ENCODE results near the gene TBRG4.

TBRG4 gene

GRCh38 chr7:45158471-45158870 is 47.0 kb upstream of the TBRG4 start:
- no peak overlapping the region for H3K27ac ChIP-seq (ENCODE audit: extremely low read depth, low read depth, low read length)
- H3K4me1 ChIP-seq (ENCODE audit: control insufficient read depth, insufficient read depth, low read length) = no peaks in the 10 kb centered on the region; the same call in 1 of the 2 replicates
- no peak overlapping the region for H3K4me3 ChIP-seq (ENCODE audit: low read depth, low read length)
- no peaks in the 10 kb centered on the region for H3K36me3 ChIP-seq (ENCODE audit: control insufficient read depth in 2 of 2, insufficient read depth in 1 of 2, low read length in 2 of 2)
- ChIA-PET POLR2A (no interaction called here), CTCF (interaction anchor here (0.7 to 0.8 kb wide), 2 partner anchors 14 to 102 kb away, joined by 3 read pairs; no protein-coding TSS in a partner anchor)
- no peaks in the 10 kb centered on the region for H3K9me3 ChIP-seq (ENCODE audit: control insufficient read depth, insufficient read depth, low read depth, low read length)
- no peak for TF ChIP-seq PRDM2 (tag by site-specific recombination; IDR thresholded peaks at IDR 0.05; ENCODE audit: borderline replicate concordance)
- no peak for TF ChIP-seq ZNF214 (tag by site-specific recombination; IDR thresholded peaks at IDR 0.05; ENCODE audit: borderline replicate concordance)
- no peak for TF ChIP-seq ZNF596 (tag by site-specific recombination; IDR thresholded peaks at IDR 0.05)
- no peak for TF ChIP-seq IKZF3 (tag by site-specific recombination; IDR thresholded peaks at IDR 0.05)
- no peak for TF ChIP-seq ZFP69B (tag by site-specific recombination; IDR thresholded peaks at IDR 0.05)
- TF ChIP-seq ZSCAN30 (tag by site-specific recombination; IDR thresholded peaks at IDR 0.05) = no peak
- TF ChIP-seq ZNF16 (tag by site-specific recombination; IDR thresholded peaks at IDR 0.05; ENCODE audit: low read depth) = no peak

- H3K27ac ChIP-seq (ENCODE audit: extremely low read depth, low read depth, low read length) = no peak within 1 kb of the TSS
- no peak for TF ChIP-seq ZNF701 (tag by site-specific recombination; IDR thresholded peaks at IDR 0.05)
- no peaks in the 10 kb centered on the region for H3K36me3 ChIP-seq (ENCODE audit: control insufficient read depth in 2 of 2, insufficient read depth in 1 of 2, low read length in 2 of 2)
- ChIA-PET POLR2A (interaction anchor here (0.6 kb wide), 1 partner anchor 158 kb away, joined by 3 read pairs; no protein-coding TSS in a partner anchor), CTCF (interaction anchor here (0.5 to 3.8 kb wide), 3 partner anchors 102 to 1194 kb away, joined by 3 to 35 read pairs (median 6); no protein-coding TSS in a partner anchor)
- no peak within 1 kb of the TSS for H3K4me3 ChIP-seq (ENCODE audit: low read depth, low read length)
- no peaks in the 10 kb centered on the region for H3K9me3 ChIP-seq (ENCODE audit: control insufficient read depth, insufficient read depth, low read depth, low read length)
- H3K4me1 ChIP-seq (ENCODE audit: control insufficient read depth, insufficient read depth, low read length) = no peaks in the 10 kb centered on the region; the same call in 1 of the 2 replicates
Observed at GRCh38 chr7:45157653-45158401, 46.3 kb upstream of the TBRG4 start, which contains the start of gene RAMP3. TSS of gene RAMP3 (plus strand) at chr7:45157791. CDS start at chr7:45157829, 38 bp downstream.

- CTCF ChIA-PET = interaction anchor here (0.5 to 3.8 kb wide), 2 partner anchors 103 to 1195 kb away, joined by 6 to 35 read pairs; no protein-coding TSS in a partner anchor
- no peaks in the 10 kb centered on the region for H3K36me3 ChIP-seq (ENCODE audit: control insufficient read depth in 2 of 2, insufficient read depth in 1 of 2, low read length in 2 of 2)
- POLR2A ChIA-PET = no interaction called here
- no peak overlapping the region for H3K4me3 ChIP-seq (ENCODE audit: low read depth, low read length)
- H3K27ac ChIP-seq (ENCODE audit: extremely low read depth, low read depth, low read length) = no peak overlapping the region
- no peaks in the 10 kb centered on the region for H3K9me3 ChIP-seq (ENCODE audit: control insufficient read depth, insufficient read depth, low read depth, low read length)
- no peaks in the 10 kb centered on the region; the same call in 1 of the 2 replicates for H3K4me1 ChIP-seq (ENCODE audit: control insufficient read depth, insufficient read depth, low read length)
- no peak for TF ChIP-seq PRDM1 (tag by site-specific recombination; IDR thresholded peaks at IDR 0.05)
- TF ChIP-seq OVOL3 (tag by site-specific recombination; IDR thresholded peaks at IDR 0.05) = no peak
- TF ChIP-seq ZNF560 (tag by site-specific recombination; IDR thresholded peaks at IDR 0.05; ENCODE audit: borderline replicate concordance) = no peak
- TF ChIP-seq ZBTB11 (tag by site-specific recombination; conservative IDR thresholded peaks at IDR 0.05; ENCODE audit: low read depth) = no peak
- TF ChIP-seq ZNF18 (tag by site-specific recombination; IDR thresholded peaks at IDR 0.05) = no peak
Observed at GRCh38 chr7:45157286-45157652, 45.8 kb upstream of the TBRG4 start.

Measured in HEK293 (cell line).